NCI-H1417 treated with DMSO at 0.1 percent for 48 hours (cell line): ENCODE data around the gene TLNRD1.
A peak's percentile ranks its signal among the peaks of the same experiment; 100 is the strongest.
"Not testable (repeated sequence)": the region's sequence is repeated elsewhere in the genome, so short reads cannot be mapped to it uniquely, and the experiment has no call there.

ENCODE experiments used
- DNase-seq: peaks from one replicate; lab custom pipeline; 2025; lab: John Stamatoyannopoulos, UW

Gene TLNRD1

DNA sequence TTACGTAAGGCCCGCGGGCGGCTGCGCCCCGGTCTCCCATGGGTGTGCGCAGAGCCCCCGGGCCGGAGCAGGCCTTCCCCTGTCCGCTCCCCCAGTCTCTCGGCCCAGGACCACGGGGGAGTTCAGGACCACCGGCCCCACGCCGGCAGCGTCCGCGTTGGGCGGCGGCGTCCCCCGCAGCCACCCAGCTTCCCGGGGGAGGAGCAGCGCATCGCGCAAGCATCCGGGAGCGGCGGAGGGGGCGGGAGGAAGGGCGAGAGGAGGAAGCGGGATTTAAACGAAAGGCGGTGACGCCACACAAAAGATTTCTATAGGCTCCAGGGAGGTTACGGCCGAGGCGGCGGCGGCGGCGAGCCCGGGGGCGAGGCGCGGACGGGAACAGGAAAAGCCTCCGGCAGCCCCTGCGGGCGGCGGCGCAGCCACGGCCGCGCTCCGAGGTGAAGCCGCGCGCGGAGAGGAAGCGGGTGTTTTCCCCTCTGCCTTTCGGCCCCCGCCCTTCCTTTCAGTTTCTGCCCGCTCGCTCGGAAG lies at the start of gene TLNRD1:
Gene TLNRD1 (plus strand): TSS at position 300 of the 528 bp plus-strand sequence. CDS start 1,349 bp downstream, outside the sequence.
- DNase-seq = peak; percentile 83

DNA sequence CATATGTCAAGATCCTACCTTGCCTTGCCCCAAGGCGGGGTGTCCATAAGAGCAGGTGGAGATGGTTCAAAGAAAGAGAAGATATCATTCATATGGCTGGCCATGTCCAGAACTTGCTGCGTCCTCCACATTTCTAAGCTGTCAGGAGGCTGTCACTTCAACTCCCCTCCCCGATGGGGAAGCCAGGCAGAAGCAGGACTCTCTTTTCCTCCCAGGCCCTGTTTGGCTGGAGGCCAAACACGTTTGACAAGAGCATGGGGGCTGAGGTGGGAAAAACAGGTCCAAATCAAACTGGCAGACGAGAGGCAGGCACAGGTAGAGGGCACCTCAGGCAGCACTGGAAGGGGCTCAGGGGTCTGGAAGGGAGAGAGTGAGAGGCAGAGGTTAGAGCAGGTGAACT lies 48.8 kb upstream of the TLNRD1 start:
- no peak for DNase-seq

DNA sequence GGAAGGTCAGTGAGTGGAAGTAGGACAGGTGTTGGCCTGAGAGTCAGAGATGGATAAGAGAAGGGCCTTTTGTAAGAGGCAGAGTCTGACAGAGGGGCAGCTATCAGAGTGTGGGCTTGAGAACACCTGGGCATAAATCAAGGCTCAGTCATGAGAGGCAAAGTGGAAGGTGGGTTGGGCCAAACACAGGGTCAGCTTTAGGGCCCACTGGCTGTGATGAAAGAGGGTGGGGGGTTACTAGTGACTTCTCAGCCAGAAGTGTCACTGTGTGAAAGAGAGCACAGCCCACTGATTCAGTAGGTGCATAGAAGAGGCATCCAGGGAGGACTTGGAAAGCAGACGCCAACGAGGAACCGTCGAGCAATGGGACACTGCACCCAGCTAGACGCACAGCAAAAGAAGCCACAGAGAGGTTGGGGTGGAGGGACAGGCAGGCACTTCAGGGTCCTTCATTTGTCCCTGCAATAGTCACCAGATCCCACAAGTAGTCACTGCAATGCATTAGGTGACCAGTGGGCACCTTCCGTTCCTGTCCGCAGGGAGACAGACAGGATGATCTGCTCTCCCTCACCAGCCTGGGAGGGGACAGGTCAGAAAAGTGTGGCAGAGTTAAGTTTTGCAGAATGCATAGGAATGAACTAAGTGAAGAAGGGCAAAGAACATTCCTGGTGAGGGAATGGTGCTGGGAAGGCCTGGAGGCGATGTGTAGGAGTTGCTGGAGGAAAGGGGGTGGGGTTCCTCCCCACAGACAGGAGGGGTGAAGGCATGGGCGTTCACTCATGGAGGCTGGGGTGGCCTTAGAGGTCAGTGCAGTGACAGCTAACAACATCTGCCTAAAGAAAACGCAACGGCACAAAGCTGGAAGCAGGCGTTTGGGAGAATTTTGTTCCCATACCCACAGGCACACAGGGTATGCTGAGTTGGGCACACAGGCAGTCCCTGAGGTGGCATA lies 47.4 kb upstream of the TLNRD1 start:
- no peak for DNase-seq

DNA sequence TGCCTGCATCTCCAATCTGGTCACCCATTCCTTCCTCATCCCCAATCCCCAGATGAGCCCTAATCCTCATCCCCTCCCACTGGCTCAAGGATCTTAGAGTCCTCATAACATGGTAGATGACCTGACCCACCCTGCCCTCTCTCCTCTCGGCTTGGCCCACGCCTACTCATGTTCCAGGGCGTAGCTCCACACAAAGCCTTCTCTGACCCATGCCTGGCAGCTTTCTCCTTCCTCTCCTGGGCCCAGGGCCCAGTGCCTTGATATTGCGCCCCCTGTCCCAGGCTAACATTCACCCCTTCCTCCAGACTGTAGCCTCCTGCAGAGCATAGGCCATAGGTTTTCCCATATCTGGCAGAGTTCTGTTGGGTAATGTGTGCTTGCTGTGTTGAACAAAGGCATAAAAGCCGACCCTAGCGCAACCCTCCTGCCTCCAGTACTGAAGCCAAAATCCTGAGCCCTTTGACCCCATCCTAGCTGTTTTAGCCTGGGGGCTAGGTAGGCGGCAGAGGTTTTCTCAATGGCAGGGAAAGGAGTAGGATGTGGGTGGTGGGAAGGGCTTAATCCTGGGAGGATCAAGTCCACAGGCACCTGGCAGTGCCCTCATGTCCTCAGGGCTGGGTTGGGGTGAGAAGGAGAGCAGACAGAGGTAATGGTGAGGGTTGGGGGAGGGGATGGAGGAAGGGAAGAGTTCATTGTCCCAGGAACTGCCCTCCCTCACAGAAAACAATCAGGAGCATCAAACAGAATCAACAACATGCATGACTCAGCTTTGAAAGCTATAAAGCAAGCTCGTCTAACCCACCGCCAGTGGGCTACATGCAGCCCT lies 46.6 kb upstream of the TLNRD1 start:
- no peak for DNase-seq

DNA sequence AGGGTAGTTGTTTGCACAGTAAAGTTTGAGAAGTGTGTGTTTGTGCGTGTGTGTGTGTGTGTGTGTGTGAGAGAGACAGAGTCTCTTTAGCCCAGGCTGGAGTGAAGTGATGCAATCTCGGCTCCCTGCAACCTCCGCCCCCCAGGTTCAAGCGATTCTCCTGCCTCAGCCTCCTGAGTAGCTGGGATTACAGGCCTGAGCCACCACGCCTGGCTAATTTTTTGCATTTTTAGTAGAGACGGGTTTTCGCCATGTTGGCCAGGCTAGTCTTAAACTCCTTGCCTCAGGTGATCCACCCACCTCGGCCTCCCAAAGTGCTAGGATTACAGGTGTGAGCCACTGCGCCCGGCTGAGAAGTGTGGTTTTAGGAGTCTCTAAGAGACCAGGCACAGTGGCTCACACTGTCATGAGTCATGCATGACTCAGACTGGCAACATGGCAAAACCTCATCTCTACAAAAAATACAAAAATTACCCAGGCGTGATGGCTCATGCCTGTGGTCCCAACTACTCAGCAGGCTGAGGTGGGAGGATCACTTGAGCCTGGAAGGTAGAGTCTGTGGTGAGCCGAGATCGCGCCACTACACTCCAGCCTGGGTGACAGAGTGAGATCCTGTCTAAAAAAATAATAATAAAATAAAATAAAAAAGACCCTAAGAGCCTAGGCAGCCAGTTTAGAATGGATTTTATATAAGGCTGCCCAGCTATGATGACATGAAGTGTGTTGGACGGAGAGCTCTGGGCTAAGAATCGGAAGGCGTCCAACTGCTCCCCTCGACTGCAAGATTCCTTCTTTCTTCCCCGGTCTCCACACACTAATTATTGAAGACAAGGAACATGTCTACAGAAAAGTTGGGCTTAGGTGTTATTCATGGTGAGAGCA lies 44.9 kb upstream of the TLNRD1 start:
- DNase-seq = not testable (repeated sequence)

DNA sequence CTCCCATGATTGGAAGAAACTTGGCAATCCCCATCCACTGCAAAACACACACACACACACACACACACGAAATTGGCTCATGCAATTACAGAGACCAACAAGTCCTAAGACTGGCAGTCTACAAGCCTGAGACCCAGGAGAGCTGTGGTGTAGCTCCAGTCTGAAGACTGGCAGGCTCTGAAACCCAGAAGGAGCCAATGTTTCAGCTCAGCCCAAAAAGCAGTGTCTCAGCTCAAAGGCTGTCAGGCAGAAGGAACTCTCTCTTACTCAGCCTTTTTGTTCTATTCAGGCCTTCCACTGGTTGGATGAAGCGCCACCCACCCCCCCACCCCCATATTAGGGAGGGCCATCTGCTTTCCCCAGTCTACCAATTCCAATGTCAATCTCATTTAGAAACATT lies 43.2 kb upstream of the TLNRD1 start:
- DNase-seq = no peak

DNA sequence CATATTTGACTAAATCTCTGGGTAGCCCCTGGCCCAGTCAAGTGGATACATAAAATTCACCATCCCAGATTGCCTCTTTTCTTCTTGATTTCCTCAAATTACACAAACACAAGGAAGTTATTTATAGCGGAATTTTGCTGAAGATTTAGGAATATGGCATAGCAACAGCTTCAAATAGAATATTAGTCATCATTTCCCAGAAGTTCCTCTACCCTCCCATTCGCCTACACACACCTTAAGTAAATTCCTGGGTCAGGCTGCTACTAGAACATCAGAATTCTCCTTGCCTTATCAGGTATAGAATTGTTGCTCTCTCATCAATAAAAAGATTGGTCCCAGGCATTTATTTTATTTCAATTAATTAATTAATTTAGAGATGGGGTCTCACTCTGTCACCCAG lies 42.7 kb upstream of the TLNRD1 start:
- DNase-seq = no peak

DNA sequence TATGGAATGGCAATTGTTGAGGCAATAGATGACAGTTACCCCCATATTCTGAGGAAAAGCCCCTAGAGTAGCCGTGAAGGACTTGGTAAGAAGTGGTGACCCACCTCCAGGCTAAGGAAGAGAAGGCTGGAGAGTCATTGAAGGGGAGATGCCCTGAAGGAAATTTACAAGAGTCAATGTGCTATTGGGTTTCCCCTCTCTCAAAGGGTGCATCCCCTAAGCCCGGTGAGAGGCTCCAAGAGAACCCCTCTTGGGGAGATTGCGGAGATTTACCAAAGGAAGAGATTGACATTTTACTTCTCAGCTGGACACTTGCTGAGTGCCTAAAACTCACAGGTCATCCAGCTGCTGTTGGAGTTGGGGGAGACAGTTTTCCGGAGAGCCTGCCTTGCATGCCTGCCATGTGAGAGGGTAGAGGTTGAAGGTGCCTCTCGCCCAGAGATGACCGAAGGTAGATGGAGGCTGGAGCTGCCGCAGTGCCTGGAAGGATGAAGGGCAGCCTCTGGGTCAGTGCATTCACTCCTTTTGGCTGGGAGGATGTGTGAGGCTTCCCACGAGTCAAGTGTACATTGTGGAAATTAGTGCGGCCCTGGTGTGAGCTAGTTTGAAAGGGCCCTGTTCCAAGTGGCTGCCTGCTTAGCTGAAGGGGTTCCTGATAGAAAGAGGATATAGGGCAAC lies 41.8 kb upstream of the TLNRD1 start:
- no peak for DNase-seq

DNA sequence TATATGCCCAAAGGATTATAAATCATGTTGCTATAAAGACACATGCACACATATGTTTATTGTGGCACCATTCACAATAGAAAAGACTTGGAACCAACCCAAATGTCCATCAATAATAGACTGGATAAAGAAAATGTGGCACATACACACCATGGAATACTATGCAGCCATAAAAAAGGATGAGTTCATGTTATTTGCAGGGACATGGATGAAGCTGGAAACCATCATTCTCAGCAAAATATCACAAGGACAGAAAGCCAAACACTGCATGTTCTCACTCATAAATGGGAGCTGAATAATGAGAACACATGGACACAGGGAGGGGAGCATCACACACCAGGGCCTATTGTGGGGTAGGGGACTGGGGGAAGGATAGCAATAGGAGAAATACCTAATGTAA lies 35.3 kb upstream of the TLNRD1 start:
- DNase-seq = not testable (repeated sequence)

DNA sequence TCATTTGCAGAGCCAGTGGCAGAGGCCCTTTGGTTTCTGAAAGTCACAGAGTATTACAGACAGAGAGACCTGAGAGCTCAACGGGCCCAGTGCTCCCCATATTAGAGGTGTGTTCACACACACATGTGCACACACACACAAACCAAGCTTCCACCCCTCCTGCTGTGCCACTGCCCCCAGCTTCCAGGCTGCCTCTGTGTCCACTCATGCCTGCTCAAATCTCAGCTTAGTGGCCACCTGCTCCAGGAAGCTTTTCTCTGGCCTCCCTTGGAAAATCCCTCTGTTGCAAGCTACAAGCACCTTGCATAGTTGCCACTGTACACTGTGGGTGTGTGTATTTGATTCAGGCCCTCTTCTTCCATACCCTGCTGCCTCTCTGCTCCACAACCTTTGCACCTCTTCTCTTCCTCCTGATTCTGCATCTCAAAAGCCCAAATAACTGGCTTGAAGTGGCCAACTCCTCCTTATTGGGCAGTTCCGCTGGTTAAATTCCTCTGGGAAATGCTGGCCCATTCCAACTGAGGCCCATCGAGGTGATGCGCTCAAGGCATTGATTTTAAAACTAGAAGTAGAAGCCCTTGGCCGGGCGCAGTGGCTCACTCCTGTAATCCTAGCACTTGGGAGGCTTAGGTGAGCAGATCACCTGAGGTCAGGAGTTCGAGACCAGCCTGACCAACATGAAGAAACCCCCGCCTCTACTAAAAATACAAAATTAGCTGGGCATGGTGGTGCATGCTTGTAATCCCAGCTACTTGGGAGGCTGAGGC lies 34.1 kb upstream of the TLNRD1 start:
- no peak for DNase-seq

DNA sequence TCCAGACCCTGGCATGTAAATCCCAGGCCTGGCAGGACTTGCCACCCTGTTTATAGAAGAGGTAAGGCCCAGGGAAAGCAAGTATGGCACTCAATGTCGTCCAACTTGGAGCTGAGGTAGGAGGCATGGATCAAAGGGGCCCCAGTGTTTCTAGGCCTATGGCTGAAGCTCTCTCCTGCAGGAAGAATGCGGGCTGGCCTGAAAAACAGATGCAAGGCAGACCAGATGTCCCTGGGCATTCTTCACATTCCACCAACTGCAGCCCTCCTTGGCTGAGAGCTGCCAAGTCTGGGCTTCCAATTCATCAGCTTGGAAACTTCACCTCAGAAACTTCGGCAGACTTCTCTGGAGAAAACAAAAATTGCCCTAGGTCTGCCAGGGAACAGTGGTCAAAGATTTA lies 33.3 kb upstream of the TLNRD1 start:
- no peak for DNase-seq

DNA sequence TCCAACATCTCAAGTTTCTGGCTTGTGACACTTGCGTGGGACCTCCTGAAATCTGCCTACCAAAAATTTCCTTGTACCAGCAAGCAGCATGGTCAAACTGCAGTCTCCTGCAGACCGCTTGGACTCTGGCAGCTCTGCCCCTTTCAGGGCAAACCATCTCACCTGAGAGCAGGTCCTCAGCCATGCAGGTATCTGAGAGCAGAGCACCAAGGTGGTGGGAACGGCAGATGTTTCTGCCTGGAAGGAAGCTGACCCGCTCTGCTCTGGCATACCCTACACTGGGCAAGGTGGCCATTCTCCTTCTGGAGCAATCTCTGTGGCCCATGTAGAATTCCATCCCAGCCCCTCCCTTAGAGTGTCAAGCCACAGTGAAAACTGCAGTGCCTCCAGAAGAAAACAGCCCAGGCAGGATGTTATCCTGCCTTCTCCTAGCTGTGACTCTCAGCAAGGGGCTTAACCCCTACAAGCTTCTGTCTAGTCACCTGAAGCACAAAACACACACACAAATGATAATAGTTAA lies 32.7 kb upstream of the TLNRD1 start:
- DNase-seq = no peak

DNA sequence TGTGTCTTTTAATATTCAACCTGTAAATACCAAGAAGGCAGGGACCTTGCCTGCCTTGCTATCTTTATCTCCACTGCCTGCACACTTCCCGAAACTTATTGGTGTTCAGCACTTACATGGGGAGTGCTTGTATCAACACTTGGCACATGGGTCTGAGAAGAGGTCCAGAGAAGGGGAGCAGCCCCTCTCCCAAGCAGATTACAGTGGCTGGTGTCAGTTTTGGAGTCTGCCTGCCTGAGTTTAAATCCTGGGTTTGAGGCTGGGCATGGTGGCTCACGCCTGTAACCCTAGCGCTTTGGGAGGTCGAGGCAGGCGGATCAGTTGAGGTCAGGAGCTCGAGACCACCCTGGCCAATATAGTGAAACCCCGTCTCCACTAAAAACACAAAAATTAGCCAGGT lies 31.4 kb upstream of the TLNRD1 start:
- DNase-seq = no peak

DNA sequence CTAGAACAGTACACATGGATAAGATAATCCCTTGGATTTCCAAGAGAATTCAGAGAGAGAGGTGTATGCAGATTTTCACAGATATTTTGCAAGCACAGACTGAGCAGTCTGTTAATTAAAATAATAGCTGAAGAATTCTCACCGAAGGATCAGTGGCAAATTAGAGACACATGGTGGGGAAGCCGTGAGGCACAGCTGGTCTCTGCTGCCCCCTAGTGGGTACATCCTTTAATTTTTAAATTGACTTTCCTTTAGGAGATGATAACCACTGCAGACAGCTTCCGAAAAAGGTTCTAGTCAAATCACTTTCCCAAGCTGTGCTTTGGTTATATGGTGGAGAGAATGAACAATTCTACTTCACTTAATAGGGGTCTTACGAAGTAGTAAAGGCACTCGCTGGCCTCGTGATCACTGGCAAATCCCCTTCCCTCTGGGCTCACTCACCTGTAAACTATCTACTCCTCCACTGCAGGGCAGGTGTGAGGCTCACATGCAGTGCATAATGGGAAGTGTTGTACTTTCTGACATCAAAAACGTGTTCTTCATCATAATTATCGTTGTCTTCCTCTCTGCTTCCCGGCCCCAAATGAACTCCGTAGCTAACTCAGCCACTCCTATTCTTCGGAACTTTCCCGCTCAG lies 30.6 kb upstream of the TLNRD1 start:
- DNase-seq = no peak

DNA sequence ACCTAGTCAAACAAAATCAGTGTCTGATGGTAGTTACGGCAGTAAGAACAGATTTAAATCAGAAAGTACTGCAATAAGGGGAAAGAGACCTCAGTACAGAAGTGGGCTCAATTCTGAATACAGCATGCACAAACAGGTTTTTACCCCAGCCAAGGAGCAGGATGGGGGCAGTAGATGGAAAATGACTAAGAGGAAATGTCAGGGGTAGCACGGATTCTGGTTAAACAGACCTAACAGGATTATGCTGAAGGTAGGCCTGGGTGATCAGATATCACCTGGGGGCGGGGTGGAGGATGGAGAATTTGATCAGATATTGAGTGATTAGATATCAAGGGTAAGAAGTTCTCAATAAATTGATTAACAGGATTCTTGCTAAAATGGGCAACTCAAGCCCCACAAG lies 30.1 kb upstream of the TLNRD1 start:
- no peak for DNase-seq

DNA sequence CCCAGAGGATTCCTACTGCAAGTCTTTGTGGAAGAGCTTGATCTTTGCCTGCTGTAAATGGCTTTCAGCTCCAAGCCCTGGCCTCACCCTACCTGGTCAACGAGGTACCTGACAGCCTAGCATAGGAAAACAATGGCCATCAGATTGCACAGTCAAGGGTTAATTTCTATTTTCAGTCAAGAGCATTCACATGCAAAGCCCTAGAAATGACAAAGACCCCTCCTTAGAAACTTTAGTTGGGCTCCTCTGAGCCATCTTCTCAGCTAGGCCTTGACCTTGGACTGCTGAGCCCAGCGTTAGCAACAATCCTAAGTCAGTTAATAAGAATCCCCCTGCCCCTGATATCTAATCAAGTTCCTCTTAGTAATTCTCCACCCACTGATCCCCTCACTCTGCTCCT lies 29.6 kb upstream of the TLNRD1 start:
- no peak for DNase-seq

DNA sequence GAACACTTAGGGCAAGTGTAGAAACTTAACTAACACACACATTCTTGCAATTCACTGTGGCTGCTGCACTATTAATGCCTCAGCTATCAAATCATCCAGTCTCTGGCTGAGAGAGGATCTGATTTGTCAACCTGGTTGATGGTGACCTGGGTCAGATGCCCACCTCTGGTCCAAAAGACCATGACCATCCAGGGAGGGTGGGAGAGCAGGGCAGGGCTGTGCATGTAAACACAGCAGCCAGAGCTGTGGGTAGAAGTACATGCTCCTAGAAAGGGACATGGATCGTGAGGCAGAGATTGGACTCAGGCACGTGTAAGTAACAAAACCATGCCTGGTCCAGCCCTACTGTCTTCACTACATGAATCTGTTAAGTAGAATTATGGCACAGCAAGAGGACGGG lies 28.4 kb upstream of the TLNRD1 start:
- DNase-seq = no peak

DNA sequence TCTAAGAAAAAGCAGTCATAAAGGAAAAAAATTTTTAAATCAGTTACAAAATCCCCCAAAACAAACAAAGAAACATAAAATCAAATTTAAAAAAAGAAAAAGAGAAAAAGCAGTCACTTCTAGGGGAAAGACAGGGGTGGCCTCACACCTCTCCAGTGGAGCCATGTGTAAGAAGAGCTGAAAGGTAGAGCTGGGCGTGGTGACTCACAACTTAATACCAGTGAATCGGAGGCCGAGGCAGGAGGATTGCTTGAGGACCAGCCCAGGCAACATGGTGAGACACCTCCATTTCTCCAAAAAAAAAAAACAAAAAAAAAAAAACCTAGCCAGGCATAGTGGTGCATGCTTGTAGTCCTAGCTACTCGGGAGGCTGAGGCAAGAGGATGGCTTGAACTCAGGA lies 25.8 kb upstream of the TLNRD1 start:
- DNase-seq = no peak

DNA sequence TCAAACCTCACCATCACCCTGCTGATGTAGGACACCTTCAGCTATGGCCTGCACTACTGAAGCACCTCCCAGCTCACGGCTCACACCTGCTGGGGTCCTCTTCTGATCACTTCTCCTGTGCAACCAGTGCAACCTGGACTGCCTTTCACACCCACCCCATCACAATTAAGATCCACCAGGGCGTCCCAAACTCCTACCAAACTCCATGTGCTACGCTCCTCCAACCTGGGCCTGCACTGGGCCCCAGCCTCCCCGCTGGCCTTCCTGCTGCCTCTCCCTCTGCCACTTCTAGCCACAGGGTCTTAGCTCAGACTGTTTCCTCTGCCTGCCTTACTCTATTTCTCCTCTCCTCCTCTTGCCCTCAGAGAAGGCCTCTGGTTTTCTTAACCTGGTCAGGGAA lies 23.9 kb upstream of the TLNRD1 start:
- no peak for DNase-seq

DNA sequence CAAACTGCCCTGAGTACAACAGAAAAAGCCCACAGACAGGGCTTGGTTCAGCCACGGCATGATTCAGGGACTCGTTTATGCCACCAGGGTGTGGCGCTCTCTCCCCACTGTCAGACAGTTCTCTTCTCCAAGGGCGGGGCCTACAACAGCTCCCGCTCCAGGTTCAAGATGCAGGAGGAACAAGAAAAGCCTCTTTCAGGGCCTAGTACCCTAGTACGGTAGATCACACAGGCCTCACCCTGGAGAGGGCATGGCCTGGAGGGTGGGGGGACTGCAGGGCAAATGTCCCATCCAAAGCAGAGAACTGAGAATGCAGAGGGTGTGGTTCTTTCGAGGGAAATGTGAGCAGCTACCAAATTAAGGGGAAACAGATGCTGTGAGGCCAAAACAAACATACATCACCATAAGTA lies 23.1 kb upstream of the TLNRD1 start:
- DNase-seq = no peak
